HG03039 (cell line): Measurements from ENCODE around the gene SPINK4.

Experiments used
- ATAC-seq: cut with Tn5 transposase; IDR thresholded peaks from one replicate; pipeline ENCODE4 v1.9.1; 2021; ENCODE audit warnings: mild to moderate bottlenecking, moderate library complexity; ENCODE audit not compliant: unreplicated experiment

SPINK4 gene, protein sequence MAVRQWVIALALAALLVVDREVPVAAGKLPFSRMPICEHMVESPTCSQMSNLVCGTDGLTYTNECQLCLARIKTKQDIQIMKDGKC

DNA sequence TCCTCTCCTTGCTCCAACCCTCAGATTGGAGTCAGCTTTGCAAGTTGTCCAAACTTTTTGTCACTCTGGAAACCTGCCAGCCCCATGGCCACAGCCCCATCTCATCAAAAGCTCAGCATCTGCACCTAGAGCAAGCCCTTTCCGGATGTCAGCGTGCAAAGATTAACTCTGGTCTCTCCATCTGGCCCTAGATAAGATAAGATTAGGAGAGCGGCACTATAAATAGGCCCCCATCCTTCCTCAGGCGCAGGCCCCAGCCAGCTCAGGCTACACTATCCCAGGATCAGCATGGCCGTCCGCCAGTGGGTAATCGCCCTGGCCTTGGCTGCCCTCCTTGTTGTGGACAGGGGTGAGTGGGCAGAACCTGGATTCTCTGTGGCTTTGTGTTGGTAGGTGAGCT lies at the start of gene SPINK4:
TSS of gene SPINK4 (plus strand) at position 247 of the 400 bp plus-strand sequence. CDS start at position 289, 42 bp downstream.
- ATAC-seq = no peak

DNA sequence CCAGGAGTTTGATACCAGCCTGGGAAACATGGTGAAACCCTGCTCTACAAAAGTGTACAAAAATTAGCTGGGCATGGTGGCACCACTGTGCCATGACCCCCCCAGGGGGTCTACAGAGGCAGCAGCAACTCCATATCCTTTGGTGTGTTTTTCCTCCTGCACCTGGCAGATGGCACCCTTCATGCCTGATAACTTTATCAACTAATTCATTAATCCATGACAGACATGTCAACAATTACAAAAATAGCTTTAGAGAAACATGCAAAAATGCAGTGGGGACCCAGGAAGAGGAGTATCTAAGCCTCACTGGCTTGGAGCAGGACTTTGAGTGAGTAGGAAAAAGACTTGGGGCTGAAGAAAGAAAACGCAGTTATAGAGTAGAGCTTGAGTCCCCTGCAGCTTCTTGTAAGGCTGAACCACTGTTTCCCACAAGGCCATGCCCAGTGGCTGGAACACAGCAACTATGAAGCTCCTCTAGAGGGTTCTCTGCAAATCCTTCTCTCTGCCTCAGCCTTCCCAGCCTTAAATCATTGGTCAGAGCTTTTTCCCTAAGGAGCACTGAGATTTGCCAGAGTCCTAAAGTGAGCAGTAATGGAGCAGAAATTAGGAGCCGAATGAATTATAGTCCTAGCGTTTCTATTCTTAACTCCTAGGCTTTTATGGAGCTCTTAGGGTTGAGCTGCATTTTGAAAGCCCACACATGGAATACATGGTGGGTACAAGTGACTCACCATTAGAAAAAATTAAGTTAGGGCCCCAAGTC lies 47.3 kb upstream of the SPINK4 start:
- no peak for ATAC-seq

DNA sequence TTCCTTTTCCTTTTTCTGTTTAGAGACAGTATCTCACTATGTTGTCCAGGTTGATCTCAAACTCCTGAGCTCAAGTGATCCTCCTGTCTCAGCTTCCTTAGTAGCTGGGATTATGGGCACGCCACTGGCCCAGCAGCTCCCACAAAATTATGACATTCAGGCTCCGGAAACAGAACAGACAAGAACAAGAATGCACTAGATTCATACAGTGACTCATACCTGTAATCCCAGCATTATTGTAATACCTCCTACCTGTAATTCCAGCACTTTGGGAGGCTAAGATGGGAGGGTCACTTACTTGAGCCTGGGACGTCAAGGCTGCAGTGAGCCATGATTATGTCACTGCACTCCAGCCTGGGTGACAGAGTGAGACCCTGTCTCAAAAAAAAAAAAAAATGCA lies 46.1 kb upstream of the SPINK4 start:
- ATAC-seq = no peak

DNA sequence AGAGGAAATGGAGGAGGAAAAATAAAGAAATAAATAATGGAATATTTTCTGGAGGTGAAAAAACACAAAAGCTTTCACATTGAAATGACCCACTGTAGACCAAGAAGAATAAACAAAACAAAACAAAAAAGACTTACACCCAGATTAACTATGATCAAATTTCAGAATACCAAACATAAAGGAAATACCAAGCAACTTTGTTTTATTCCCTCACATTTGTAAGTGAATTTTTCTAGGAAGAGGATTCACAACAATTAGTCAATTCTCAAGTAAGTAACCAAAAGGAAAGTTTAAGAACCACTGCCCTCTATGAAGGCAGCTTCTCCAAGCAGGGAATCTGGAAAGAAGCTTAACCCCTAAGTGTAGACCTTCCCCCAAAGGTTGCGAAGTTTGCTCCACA lies 43.2 kb upstream of the SPINK4 start:
- no peak for ATAC-seq

DNA sequence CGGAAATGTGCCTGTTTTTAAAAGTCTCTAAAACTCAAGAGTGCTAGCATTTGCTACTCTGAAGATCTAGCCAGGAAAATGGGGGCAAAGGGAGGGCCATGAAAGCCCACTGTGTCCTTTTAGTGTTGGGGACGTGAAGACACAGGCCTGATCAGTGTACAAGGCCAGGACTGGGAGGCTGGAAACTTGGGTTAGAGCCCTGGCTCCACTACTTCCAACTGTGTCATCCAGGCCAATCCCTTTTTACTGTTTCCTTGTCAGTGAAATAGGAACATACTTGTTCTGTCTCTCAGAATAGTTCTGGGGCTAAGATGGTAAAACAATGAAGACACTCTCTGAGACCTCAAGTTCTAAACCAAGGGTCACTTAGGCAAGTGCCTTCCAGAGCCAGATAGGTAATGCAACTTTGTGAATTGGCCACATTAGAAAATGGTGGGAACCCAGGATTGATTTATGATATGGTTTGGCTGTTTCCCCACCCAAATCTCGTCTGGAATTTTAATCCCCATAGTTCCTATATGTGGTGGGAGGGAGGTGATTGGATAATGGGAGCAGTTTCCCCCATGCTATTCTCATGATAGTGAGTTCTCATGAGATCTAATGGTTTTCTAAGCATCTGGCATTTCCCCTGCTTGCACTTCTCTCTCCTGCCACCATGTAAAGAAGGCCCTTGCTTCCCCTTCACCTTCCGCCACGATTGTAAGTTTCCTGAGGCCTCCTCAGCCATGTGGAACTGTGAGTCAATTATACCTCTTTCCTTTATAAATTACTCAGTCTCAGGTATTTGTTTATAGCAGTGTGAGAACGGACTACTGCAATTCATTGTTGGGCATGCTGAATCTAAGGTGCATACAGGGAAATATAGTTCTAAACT lies 42.5 kb upstream of the SPINK4 start:
- ATAC-seq = no peak

DNA sequence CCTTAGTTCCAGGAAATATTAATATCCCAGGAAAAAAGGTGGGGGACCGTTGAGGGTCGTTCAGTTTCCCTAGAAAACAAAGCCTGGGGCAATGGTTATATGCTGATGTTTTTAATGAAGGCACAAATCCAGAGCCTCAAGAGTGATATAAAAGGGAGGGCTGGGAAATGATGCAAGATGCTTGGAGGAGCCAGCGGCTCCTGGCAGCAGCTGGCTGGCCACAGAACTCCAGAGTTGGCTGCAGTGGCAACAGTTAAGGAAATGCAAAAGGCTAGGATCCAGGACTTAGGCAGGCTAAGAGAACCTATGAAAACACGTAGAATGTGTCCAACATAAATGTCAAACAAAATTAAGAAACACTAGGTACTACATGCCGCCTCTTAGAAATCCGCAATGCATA lies 41.8 kb upstream of the SPINK4 start:
- no peak for ATAC-seq

DNA sequence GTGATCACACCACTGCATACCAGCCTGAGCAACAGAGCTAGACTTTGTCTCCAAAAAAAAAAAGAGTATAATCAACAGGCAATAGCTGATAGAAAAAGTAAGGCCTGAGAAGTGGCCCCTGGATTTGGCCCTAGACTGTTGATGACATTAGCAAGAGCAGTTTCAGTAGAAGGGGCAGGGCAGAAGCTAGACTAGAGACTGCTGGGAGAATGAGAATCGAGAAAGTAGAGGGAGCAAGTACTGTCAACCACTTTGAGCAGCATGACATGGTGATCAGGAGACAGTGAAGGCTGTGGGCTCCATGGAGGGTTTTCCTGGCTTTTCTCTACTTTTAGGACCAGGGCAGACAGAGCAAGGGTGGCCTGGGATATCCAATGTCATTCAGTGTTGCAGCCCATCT lies 37.9 kb upstream of the SPINK4 start:
- ATAC-seq = peak; percentile 36

DNA sequence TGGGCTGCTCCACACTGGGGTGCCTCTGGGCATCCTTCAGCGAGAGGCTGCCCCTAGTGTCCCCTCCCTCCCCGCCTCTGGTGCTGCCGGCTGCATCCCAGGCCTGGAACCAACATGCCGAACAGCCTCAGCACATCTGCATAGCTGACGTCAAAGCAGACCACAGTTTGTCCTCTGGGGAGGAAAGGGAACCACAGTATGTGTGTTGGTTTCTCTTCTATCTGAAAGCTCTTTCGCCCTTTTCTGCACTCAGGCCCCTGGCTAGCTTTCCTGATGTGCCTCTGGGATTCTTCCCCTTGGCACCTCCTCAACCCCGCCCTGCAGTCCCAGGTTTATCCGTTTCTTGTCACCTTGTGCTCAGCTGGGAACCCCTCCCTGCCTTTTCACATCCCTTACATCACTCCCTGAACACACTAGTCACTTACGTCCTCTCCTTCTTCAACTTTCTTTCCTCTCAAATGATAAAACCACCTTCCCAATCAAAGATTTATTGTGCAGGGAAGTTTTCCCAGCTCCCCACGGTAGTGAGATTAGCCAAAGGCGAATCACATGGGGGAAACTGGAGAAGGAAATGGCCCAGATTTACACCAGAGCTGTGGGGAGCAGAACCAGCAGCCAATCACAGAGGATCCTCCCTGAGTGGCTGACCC lies 37.3 kb upstream of the SPINK4 start:
- ATAC-seq = peak; percentile 98

DNA sequence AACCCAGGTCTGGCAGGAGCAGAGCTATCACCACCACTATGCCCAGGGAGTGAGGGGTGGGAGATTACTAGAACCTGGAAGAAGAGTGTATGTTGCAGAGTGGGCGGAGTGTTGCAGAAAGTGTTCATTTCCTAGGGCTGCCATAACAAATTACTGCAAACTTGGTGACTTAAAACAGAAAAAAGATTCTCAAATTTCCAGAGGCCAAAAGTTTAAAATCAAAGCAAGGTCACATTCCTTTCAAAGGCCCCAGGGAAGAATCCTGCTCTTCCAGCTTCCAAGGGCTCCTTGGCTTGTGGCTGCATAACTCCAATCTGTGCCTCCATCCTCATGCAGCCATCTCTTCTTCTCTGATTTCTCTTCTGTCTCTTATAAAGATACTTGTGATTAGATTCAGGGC lies 30.6 kb upstream of the SPINK4 start:
- ATAC-seq = no peak

DNA sequence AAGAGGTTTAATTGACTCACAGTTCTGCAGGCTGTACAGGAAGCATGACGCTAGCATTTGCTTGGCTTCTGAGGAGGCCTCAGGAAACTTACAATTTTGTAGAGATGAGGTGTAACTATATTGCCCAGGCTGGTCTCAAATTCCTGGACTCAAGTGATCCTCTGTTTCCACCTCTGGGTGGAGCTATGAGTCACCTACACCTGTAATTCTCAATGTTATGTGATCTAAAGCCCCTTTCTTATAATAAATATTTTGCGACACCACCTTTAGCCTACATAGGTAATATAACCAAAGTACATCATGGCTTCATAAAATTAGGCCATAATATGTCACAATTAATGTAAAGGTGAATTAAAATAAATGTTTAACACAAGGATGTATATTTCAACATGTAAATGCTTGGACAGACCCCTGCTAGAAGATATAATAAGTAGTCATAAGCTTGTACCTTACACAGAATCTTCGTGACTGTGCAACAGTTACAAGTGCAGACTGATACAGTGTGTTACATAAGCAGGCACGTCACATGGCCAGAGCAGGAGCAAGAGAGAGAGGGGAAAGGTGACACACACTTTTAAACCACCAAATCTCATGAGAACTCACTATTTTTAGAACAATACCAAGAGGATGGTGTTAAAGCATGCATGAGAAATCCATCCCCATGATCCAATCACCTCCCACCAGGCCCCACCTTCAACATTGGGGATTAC lies 29.8 kb upstream of the SPINK4 start:
- no peak for ATAC-seq

DNA sequence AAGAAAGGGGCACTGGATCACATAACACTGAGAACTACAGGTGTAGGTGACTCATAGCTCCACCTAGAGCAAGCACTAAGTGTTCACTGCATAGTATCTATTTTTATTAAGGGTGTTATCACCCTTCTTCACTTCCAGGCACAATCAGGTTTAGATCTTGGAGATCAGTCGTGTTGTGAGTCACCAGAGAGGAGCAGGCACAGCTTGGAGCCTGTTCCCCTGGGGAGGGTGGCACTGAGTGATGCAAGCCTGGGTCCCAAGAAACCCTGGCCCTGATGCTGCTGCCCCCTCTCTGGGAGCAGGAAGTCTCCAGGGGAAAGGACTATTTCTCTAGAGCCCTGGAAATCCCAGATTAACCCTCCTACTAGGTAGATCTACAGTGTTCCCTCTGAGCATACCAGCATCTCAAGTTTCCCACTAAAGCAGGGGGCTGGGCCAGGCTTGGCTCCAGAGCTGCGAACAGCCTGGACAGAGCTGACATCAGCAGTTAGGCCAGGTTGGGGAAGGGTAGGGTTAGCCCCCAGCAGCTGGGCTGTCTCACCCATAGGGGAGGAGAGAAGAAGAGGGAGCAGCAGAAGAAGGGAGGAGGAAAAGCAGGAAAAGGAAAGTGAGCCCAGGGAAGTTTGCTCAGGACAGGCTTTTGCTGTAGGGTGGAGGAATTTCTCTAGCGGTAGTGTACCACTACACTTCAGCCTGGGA lies 28.1 kb upstream of the SPINK4 start:
- ATAC-seq = no peak

DNA sequence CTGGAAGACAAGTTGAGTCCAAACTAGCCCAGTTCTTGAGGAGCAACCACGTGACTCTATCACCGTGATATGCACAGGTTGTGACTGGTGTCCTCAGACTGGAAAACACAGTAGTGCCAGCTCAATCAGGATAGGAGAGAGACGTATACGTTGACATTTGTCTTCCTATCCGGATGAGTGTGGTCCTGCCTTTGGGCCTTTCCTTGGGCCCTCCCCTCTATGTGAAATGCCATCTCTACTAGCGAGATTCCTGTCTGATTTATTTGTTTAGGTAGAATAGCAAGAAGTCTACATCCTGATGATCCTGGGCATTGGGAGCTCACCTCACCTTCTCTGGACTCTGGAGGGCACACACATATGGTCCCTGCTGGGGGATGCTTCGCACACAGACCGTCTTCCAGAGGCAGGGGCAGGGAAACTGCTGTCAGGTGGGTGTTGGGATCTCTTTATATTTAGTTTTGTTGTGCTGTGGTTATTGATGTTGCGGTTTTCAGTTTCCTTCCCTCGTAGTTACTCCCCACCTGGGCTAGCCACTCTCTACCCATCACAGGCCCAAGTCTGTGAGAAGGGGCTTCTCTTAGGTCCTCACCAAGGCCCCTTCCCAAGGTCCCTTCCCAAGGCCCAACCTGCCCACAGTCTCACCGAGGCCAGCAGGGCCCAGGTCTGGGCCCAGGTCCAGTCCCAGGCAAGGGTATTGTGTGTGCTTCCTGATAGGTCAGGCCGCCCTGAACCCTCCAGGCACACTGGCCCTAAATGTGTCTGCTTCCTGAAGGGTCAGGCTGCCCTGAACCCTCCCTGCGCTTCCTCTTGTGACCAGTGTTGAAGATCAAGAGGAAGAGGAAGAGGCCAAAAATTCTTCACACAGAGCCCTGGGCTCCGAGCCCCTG lies 19.0 kb upstream of the SPINK4 start:
- ATAC-seq = no peak

DNA sequence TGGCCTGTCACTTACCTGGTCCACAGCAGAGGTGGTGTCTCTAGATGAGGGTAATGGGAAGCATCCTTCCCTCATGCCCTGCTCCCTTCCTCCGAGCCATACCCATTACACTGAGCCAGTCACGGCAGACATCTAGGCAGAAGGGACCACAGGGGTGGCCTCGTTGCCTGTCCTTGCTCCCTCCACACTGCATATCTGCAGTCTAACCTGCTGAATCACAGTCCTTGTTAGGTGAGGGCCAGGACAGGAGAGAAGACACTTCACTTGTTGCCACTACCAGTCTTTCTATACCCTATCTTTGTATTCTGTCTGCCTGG lies 18.4 kb upstream of the SPINK4 start:
- ATAC-seq = no peak

DNA sequence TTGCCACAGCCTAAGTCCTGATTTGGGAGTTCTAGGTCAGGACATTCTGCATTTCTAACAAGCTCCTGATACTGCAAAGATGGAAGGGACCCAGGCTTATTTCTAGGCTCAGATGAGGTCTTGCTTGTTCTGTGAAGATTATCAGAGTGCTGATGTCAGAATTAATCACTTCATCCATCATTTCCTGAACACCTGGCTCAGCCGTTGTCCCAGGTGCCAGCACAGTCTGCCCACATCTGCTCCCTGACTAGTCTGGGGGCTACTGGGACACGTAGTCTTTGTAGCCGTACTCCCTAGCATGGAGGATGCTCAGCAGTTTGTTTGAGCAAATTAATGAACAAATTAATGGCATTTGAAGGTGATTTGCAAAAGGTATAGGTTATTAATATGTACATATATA lies 17.9 kb upstream of the SPINK4 start:
- no peak for ATAC-seq

DNA sequence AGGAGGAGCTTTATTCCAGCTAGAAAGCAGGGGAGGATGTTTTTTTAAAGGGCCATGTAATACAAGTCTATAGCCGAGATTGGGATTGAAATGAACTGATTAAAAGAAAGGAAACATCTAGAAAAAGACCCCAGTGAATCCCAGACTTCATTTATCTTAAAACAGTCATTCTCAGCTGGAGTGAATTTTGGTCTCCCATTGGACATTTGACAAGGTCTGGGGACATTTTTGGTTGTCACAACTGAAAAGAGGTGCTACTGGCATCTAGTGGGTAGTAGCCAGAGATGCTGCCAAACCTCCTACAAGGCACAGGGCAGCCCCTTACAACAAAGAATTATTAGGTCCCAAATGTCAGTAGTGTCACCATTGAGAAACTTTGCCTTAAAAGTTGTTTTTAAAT lies 16.3 kb upstream of the SPINK4 start:
- ATAC-seq = no peak

DNA sequence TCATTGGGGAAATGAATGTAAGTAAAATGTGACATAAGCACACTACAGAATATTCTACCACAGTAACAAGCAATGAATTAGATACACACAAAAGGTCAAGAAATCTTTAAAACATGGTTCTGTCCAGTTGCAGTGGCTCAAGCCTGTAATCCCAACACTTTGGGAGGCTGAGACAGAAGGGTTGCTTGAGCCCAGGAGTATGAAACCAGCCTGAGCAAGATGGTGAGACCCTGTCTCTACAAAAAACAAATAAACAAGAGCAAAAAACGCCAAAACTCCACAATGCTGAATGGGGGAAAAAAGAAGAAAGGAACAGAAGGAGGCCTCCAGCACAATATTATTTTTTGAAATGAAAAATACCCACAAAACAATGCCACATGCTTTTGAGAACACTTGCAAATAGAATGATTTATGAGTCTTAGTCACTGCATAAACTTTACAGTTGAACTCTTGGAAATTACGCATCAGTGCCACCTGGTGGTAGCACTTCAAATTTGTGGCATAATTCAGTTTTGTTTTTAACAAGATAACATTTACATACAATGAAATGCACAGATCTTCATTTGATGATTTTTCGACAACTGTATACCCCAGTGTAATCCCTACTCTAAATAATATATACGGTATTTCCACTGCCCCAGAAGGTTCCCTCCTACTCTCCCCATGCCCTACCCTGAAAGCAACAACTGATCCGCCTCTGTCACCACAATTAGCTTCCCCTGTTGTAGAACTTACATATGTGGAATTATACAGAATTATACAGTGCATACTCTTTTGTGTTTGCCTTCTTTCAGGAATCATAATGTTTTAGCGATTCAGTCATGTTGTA lies 14.4 kb upstream of the SPINK4 start:
- no peak for ATAC-seq

DNA sequence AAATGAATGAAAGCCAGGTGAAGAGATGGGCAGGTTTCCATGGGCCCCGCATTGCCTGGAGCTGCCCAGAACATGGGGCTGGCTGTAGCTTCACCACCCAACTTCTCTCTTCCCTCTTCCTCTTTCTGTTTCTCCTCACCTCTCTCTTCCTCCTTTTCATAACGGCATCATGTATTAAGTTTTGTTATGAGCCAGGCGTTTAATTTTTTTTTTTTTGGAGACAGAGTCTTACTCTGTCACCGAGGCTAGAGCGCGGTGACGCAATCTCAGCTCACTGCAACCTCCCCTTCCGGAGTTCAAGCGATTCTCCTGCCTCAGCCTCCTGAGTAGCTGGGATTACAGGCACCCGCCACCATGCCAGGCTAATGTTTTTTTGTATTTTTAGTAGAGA lies 13.0 kb upstream of the SPINK4 start:
- no peak for ATAC-seq

DNA sequence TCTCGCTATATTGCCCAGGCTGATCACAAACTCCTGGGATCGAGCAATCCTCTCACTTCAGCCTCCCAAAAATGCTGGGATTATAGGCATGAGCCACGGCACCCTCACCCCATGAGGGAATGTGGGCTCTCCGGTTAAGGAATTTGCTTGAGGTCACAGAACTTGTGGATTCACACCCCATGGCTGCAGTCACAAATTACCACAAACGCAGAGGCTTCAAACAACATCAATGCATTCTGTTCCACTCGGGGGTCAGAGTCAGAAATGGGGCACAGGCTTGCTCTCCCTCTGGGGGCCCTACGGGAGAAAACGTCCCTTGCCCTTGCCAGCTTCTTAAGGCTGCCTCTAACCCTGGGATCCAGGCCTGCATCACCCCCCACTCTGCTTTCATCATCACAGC lies 12.2 kb upstream of the SPINK4 start:
- no peak for ATAC-seq

DNA sequence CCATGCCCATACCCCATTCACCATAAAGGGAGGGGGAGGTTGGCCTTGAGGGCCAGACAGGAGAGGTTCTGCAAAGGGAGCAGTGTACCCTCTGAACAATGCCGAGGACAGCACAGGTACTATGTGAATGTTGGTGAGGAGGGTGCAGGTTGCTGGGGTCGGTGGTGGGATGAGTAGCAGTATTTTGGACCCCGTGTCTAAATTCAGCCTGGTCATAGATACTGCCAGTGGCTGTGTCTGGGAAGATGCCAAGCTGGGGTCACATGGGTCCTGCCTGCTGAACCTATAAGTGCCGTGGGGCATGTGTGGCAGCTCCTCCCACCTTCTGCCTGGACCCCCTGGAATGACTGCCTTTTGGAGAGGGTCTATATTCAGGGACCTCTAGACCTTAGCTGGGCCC lies 11.4 kb upstream of the SPINK4 start:
- ATAC-seq = no peak
